ENCODE measurements around the gene SPATA25.

DNA sequence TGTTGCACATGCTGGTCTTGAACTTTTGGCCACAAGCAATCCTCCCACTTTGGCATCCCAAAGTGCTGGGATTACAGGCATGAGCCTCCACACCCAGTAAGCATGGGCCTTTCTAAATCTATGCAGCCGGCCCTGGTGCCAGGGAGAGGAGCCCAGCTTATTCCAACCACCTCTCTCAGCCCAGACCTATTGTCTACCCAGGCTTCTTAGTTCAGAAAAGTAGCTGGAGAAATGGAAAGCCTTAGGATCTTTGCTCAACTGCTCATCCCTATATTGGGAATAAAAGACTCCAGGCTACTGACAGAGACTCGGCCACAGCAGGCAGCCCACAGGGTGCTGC lies 39.3 kb upstream of the SPATA25 start:
- TF ChIP-seq, protein P1, sequence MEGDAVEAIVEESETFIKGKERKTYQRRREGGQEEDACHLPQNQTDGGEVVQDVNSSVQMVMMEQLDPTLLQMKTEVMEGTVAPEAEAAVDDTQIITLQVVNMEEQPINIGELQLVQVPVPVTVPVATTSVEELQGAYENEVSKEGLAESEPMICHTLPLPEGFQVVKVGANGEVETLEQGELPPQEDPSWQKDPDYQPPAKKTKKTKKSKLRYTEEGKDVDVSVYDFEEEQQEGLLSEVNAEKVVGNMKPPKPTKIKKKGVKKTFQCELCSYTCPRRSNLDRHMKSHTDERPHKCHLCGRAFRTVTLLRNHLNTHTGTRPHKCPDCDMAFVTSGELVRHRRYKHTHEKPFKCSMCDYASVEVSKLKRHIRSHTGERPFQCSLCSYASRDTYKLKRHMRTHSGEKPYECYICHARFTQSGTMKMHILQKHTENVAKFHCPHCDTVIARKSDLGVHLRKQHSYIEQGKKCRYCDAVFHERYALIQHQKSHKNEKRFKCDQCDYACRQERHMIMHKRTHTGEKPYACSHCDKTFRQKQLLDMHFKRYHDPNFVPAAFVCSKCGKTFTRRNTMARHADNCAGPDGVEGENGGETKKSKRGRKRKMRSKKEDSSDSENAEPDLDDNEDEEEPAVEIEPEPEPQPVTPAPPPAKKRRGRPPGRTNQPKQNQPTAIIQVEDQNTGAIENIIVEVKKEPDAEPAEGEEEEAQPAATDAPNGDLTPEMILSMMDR (conservative IDR thresholded peaks at IDR 0.05; ENCODE audit: low read depth, low read length): no peak
- TF ChIP-seq EZH2 (IDR thresholded peaks at IDR 0.05; ENCODE audit: low read length, unreplicated experiment) (no peak), EZH2phosphoT487 (IDR thresholded peaks at IDR 0.05; ENCODE audit: borderline replicate concordance, low read length) (no peak)
